ENCODE measurements around the gene STX17. TPM values are rescaled to one million over a fixed set of nuclear protein-coding genes. Genes with fewer than 3 reads are reported as not detected.

STX17 gene
- total and polyA plus RNA-seq, 2 of the 13 experiments (the other 11 are each of a cell fraction or from before 2014, with no cell fraction given): 8.3 to 25.7 TPM

DNA sequence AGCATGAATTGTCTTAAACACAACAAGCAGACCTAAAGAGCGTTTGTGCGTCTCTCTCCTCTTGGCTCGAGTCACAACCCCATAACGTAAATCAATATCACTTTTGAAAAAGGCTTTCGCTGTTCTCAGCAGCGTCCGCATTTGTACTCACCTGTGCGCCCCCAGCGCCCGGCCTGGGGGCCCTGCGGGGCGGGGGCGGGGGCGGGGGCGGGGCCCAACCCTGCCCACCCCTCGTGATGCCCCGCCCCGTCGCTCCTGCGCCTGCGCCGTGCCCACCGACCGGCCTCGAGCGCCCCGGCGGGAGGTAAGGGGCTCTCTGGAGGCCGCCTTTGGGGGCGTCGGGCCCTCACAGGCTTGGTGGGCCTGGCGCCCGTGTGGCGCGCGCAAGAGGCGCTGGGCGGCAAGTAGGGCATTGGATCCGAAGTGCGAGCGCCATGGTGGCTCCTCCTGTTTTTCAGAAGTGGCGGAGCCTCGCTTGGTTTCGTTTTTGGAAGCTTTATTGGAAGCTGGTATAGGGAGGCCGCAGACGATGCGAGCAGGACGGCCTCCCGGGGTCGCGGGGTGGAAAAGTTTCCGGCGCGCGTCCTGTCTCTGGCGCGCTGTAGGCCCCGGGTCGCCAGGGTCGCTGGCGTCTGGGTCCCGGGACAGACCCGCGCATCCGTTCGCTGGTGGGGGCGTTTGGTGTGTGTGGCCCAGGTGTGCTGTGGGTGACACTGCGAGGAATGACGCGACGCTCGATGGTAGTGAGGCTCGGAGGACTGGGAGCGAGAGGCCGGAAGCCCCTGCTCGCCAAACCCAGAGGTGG, at the start of gene STX17 (continued):
- TF ChIP-seq RCOR2 (CRISPR knock-in tag; IDR thresholded peaks at IDR 0.05): peak; percentile 38; the same call in 1 of the 2 replicates
- TF ChIP-seq SETDB1 (CRISPR knock-in tag; IDR thresholded peaks at IDR 0.05; ENCODE audit: borderline replicate concordance): no peak
- peak; percentile 98 for TF ChIP-seq ASH2L (IDR thresholded peaks at IDR 0.05; ENCODE audit: insufficient read length, low read depth, low read length)
- TF ChIP-seq MEIS2 (CRISPR knock-in tag; IDR thresholded peaks at IDR 0.05): peak; percentile 59; the same call in 1 of the 2 replicates
- no peak for TF ChIP-seq IKZF1 (IDR thresholded peaks at IDR 0.05)
- no peak; the same call in 1 of the 2 replicates for TF ChIP-seq GATAD2A (CRISPR knock-in tag; IDR thresholded peaks at IDR 0.05)
- TF ChIP-seq, protein P1, sequence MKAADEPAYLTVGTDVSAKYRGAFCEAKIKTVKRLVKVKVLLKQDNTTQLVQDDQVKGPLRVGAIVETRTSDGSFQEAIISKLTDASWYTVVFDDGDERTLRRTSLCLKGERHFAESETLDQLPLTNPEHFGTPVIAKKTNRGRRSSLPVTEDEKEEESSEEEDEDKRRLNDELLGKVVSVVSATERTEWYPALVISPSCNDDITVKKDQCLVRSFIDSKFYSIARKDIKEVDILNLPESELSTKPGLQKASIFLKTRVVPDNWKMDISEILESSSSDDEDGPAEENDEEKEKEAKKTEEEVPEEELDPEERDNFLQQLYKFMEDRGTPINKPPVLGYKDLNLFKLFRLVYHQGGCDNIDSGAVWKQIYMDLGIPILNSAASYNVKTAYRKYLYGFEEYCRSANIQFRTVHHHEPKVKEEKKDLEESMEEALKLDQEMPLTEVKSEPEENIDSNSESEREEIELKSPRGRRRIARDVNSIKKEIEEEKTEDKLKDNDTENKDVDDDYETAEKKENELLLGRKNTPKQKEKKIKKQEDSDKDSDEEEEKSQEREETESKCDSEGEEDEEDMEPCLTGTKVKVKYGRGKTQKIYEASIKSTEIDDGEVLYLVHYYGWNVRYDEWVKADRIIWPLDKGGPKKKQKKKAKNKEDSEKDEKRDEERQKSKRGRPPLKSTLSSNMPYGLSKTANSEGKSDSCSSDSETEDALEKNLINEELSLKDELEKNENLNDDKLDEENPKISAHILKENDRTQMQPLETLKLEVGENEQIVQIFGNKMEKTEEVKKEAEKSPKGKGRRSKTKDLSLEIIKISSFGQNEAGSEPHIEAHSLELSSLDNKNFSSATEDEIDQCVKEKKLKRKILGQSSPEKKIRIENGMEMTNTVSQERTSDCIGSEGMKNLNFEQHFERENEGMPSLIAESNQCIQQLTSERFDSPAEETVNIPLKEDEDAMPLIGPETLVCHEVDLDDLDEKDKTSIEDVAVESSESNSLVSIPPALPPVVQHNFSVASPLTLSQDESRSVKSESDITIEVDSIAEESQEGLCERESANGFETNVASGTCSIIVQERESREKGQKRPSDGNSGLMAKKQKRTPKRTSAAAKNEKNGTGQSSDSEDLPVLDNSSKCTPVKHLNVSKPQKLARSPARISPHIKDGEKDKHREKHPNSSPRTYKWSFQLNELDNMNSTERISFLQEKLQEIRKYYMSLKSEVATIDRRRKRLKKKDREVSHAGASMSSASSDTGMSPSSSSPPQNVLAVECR (CRISPR knock-in tag; IDR thresholded peaks at IDR 0.05; ENCODE audit: borderline replicate concordance): peak; percentile 80; the same call in 1 of the 2 replicates
- peak; percentile 36; the same call in 1 of the 2 replicates for TF ChIP-seq ZSCAN25 (CRISPR knock-in tag; IDR thresholded peaks at IDR 0.05)
- peak; percentile 86; the same call in 1 of the 2 replicates for TF ChIP-seq ZNF776 (CRISPR knock-in tag; IDR thresholded peaks at IDR 0.05)
- TF ChIP-seq ZNF558 (CRISPR knock-in tag; IDR thresholded peaks at IDR 0.05; ENCODE audit: borderline replicate concordance): peak; percentile 73; the same call in 1 of the 2 replicates
- peak; percentile 71; the same call in 1 of the 2 replicates for TF ChIP-seq ZNF430 (CRISPR knock-in tag; IDR thresholded peaks at IDR 0.05)
- 0 out of 2 replicates have a peak, but pooled peaks have one; percentile 56 for TF ChIP-seq SMYD3 (CRISPR knock-in tag; IDR thresholded peaks at IDR 0.05)
- TF ChIP-seq HNF4A (CRISPR knock-in tag; IDR thresholded peaks at IDR 0.05): 0 out of 2 replicates have a peak, but pooled peaks have one; percentile 15
- TF ChIP-seq SNAPC2 (CRISPR knock-in tag; IDR thresholded peaks at IDR 0.05): peak; percentile 68; the same call in 1 of the 2 replicates
- TF ChIP-seq ZNF33A (CRISPR knock-in tag; IDR thresholded peaks at IDR 0.05; ENCODE audit: borderline replicate concordance): 0 out of 2 replicates have a peak, but pooled peaks have one; percentile 53
- TF ChIP-seq, protein P2, sequence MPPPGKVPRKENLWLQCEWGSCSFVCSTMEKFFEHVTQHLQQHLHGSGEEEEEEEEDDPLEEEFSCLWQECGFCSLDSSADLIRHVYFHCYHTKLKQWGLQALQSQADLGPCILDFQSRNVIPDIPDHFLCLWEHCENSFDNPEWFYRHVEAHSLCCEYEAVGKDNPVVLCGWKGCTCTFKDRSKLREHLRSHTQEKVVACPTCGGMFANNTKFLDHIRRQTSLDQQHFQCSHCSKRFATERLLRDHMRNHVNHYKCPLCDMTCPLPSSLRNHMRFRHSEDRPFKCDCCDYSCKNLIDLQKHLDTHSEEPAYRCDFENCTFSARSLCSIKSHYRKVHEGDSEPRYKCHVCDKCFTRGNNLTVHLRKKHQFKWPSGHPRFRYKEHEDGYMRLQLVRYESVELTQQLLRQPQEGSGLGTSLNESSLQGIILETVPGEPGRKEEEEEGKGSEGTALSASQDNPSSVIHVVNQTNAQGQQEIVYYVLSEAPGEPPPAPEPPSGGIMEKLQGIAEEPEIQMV (CRISPR knock-in tag; IDR thresholded peaks at IDR 0.05; ENCODE audit: low read depth): peak; percentile 99

Measured in HepG2 (cell line).